ENCODE measurements around the gene KCTD2. TPM values are rescaled to one million over a fixed set of nuclear protein-coding genes. Genes with fewer than 3 reads are reported as not detected.
"Not testable (repeated sequence)": the region's sequence is repeated elsewhere in the genome, so short reads cannot be mapped to it uniquely, and the experiment has no call there.

The KCTD2 gene
- total RNA-seq, 1 donor = 22.5 TPM

- no peak overlapping the region for H3K4me3 ChIP-seq (ENCODE audit: low read depth, low read length)
- DNase-seq (ENCODE audit: low read depth) = no peak
- TF ChIP-seq CTCF (IDR thresholded peaks at IDR 0.05; ENCODE audit: insufficient read depth, low read depth, low read length) = no peak
Observed at GRCh38 chr17:75068750-75069149, 21.7 kb downstream of the KCTD2 start.

GRCh38 chr17:75069783-75070182 is 22.8 kb downstream of the KCTD2 start:
- TF ChIP-seq CTCF (IDR thresholded peaks at IDR 0.05; ENCODE audit: insufficient read depth, low read depth, low read length) = peak; percentile 44
- no peak for DNase-seq (ENCODE audit: low read depth)

GRCh38 chr17:75071478-75072271 is 24.6 kb downstream of the KCTD2 start:
- not testable (repeated sequence) for DNase-seq (ENCODE audit: low read depth); H3K4me3 ChIP-seq (ENCODE audit: low read depth, low read length)

More at GRCh38 chr17:75069783-75070182, 22.8 kb downstream of the KCTD2 start:
- H3K4me3 ChIP-seq (ENCODE audit: low read depth, low read length) = no peak overlapping the region

GRCh38 chr17:75072909-75073308 is 25.9 kb downstream of the KCTD2 start:
- not testable (repeated sequence) for H3K4me3 ChIP-seq (ENCODE audit: low read depth, low read length); DNase-seq (ENCODE audit: low read depth)

- no peak for TF ChIP-seq CTCF (IDR thresholded peaks at IDR 0.05; ENCODE audit: insufficient read depth, low read depth, low read length)
- DNase-seq (ENCODE audit: low read depth) = peak; percentile 71
- no peak overlapping the region for H3K4me3 ChIP-seq (ENCODE audit: low read depth, low read length)
Observed at GRCh38 chr17:75073618-75074047, 26.6 kb downstream of the KCTD2 start.

- no peak for TF ChIP-seq CTCF (IDR thresholded peaks at IDR 0.05; ENCODE audit: insufficient read depth, low read depth, low read length)
- H3K4me3 ChIP-seq (ENCODE audit: low read depth, low read length) = no peak overlapping the region
- DNase-seq (ENCODE audit: low read depth) = no peak
Observed at GRCh38 chr17:75074532-75074931, 27.5 kb downstream of the KCTD2 start.

GRCh38 chr17:75075597-75076336 is 28.7 kb downstream of the KCTD2 start:
- DNase-seq (ENCODE audit: low read depth) = no peak

More at GRCh38 chr17:75075597-75076336, 28.7 kb downstream of the KCTD2 start:
- TF ChIP-seq CTCF (IDR thresholded peaks at IDR 0.05; ENCODE audit: insufficient read depth, low read depth, low read length) = no peak
- no peak overlapping the region for H3K4me3 ChIP-seq (ENCODE audit: low read depth, low read length)

Measured in fibroblast of villous mesenchyme (primary cell).